BLaER1 (cell line): ENCODE results near the gene LY9.

Source experiments
- H3K27ac ChIP-seq: shearing (Covaris generic); formaldehyde crosslinking; 2 replicates; pipeline ENCODE4 v1.8.1; 2022
- H3K27me3 ChIP-seq: shearing (Covaris generic); formaldehyde crosslinking; 2 replicates; pipeline ENCODE4 v1.8.1; 2022
- H3K36me3 ChIP-seq: shearing (Covaris generic); formaldehyde crosslinking; 2 replicates; pipeline ENCODE4 v1.8.1; 2022
- H3K4me1 ChIP-seq: shearing (Covaris generic); formaldehyde crosslinking; 2 replicates; pipeline ENCODE4 v1.8.1; 2022
- H3K4me2 ChIP-seq: shearing (Covaris generic); formaldehyde crosslinking; 2 replicates; pipeline ENCODE4 v1.8.1; 2022
- H3K4me3 ChIP-seq: shearing (Covaris generic); formaldehyde crosslinking; 2 replicates; pipeline ENCODE4 v1.8.1; 2022
- H3K9ac ChIP-seq: shearing (Covaris generic); formaldehyde crosslinking; 2 replicates; pipeline ENCODE4 v1.8.1; 2022
- H3K9me3 ChIP-seq: shearing (Covaris generic); formaldehyde crosslinking; 2 replicates; pipeline ENCODE4 v1.8.1; 2022
- H4K20me1 ChIP-seq: shearing (Covaris generic); formaldehyde crosslinking; 2 replicates; pipeline ENCODE4 v1.8.1; 2022
- Cebpa-rat ChIP-seq: shearing (Covaris generic); IDR thresholded peaks from 2 replicates; pipeline ENCODE4 v1.8.1; 2022

The LY9 gene

GRCh38 chr1:160801836-160802580 lies 6.0 kb downstream of the LY9 start:
- Histone ChIP-seq H3K4me2 (no peak overlapping the region), H3K36me3 (peaks cover 15% of the 10 kb centered on the region), H3K4me3 (no peak overlapping the region), H3K9ac (no peak overlapping the region), H3K4me1 (peaks cover 48% of the 10 kb centered on the region), H4K20me1 (no peaks in the 10 kb centered on the region), H3K9me3 (peaks cover 40% of the 10 kb centered on the region), H3K27me3 (no peaks in the 10 kb centered on the region), H3K27ac (no peak overlapping the region)
- TF ChIP-seq Cebpa-rat = no peak

- Histone ChIP-seq H3K9me3 (peaks cover 56% of the 10 kb centered on the region), H4K20me1 (no peaks in the 10 kb centered on the region), H3K4me2 (no peak overlapping the region), H3K4me1 (peaks cover 6% of the 10 kb centered on the region), H3K27me3 (no peaks in the 10 kb centered on the region), H3K27ac (no peak overlapping the region), H3K36me3 (peaks cover 32% of the 10 kb centered on the region), H3K9ac (no peak overlapping the region), H3K4me3 (no peak overlapping the region)
- TF ChIP-seq Cebpa-rat = no peak
Observed at GRCh38 chr1:160806109-160806665, 10.2 kb downstream of the LY9 start.

- no peak overlapping the region for H3K4me3 ChIP-seq
- no peaks in the 10 kb centered on the region for H4K20me1 ChIP-seq
- H3K27ac ChIP-seq = no peak overlapping the region
- peaks cover 30% of the 10 kb centered on the region for H3K36me3 ChIP-seq
- no peak overlapping the region for H3K4me2 ChIP-seq
- peaks cover under 1% of the 10 kb centered on the region; the same call in 1 of the 2 replicates for H3K4me1 ChIP-seq
- TF ChIP-seq Cebpa-rat = no peak
- peaks cover 54% of the 10 kb centered on the region for H3K9me3 ChIP-seq
- no peak overlapping the region for H3K9ac ChIP-seq
- H3K27me3 ChIP-seq = no peaks in the 10 kb centered on the region
Observed at GRCh38 chr1:160806784-160807183, 10.8 kb downstream of the LY9 start.

- H3K9me3 ChIP-seq = peaks cover 49% of the 10 kb centered on the region
- no peaks in the 10 kb centered on the region for H3K27me3 ChIP-seq
- no peak for TF ChIP-seq Cebpa-rat
- H4K20me1 ChIP-seq = no peaks in the 10 kb centered on the region
- H3K4me3 ChIP-seq = peak overlapping the region; percentile 12; the same call in 1 of the 2 replicates
- no peaks in the 10 kb centered on the region for H3K4me1 ChIP-seq
- no peak overlapping the region for H3K4me2 ChIP-seq
- H3K9ac ChIP-seq = no peak overlapping the region
- no peak overlapping the region for H3K27ac ChIP-seq
- H3K36me3 ChIP-seq = peaks cover 25% of the 10 kb centered on the region
Observed at GRCh38 chr1:160807247-160807646, 11.3 kb downstream of the LY9 start.

GRCh38 chr1:160807738-160808137 lies 11.8 kb downstream of the LY9 start:
- H3K27me3 ChIP-seq = no peaks in the 10 kb centered on the region
- peak overlapping the region; percentile 12; the same call in 1 of the 2 replicates for H3K4me3 ChIP-seq
- no peak for TF ChIP-seq Cebpa-rat
- no peaks in the 10 kb centered on the region for H4K20me1 ChIP-seq
- H3K9me3 ChIP-seq = peaks cover 46% of the 10 kb centered on the region
- H3K4me2 ChIP-seq = no peak overlapping the region
- no peaks in the 10 kb centered on the region for H3K4me1 ChIP-seq
- H3K27ac ChIP-seq = no peak overlapping the region
- H3K36me3 ChIP-seq = peaks cover 20% of the 10 kb centered on the region
- H3K9ac ChIP-seq = no peak overlapping the region

- Histone ChIP-seq H3K4me3 (no peak overlapping the region), H3K4me2 (no peak overlapping the region), H4K20me1 (no peaks in the 10 kb centered on the region), H3K9me3 (peaks cover 46% of the 10 kb centered on the region), H3K27me3 (no peaks in the 10 kb centered on the region), H3K4me1 (no peaks in the 10 kb centered on the region), H3K27ac (no peak overlapping the region), H3K36me3 (peaks cover 21% of the 10 kb centered on the region), H3K9ac (no peak overlapping the region)
- no peak for TF ChIP-seq Cebpa-rat
Observed at GRCh38 chr1:160808289-160808688, 12.3 kb downstream of the LY9 start.

- Histone ChIP-seq H4K20me1 (no peaks in the 10 kb centered on the region), H3K27me3 (no peaks in the 10 kb centered on the region), H3K4me2 (no peak overlapping the region), H3K4me3 (no peak overlapping the region), H3K36me3 (peaks cover 43% of the 10 kb centered on the region), H3K4me1 (no peaks in the 10 kb centered on the region), H3K27ac (no peak overlapping the region), H3K9ac (no peak overlapping the region), H3K9me3 (peaks cover 30% of the 10 kb centered on the region)
- TF ChIP-seq Cebpa-rat = no peak
Observed at GRCh38 chr1:160810486-160810885, 14.5 kb downstream of the LY9 start.

- Histone ChIP-seq H3K4me2 (no peak overlapping the region), H3K9me3 (peaks cover 25% of the 10 kb centered on the region), H3K9ac (no peak overlapping the region), H4K20me1 (no peaks in the 10 kb centered on the region), H3K4me1 (no peaks in the 10 kb centered on the region), H3K27ac (no peak overlapping the region), H3K36me3 (peaks cover 49% of the 10 kb centered on the region), H3K27me3 (no peaks in the 10 kb centered on the region), H3K4me3 (no peak overlapping the region)
- TF ChIP-seq Cebpa-rat = no peak
Observed at GRCh38 chr1:160811147-160811546, 15.2 kb downstream of the LY9 start.

GRCh38 chr1:160813215-160813614 lies 17.2 kb downstream of the LY9 start:
- Histone ChIP-seq H3K4me1 (no peaks in the 10 kb centered on the region), H3K27ac (no peak overlapping the region), H3K27me3 (no peaks in the 10 kb centered on the region), H3K36me3 (peaks cover 43% of the 10 kb centered on the region), H3K9me3 (peaks cover 4% of the 10 kb centered on the region), H3K4me3 (no peak overlapping the region), H3K4me2 (no peak overlapping the region), H3K9ac (no peak overlapping the region), H4K20me1 (no peaks in the 10 kb centered on the region)
- no peak for TF ChIP-seq Cebpa-rat

- no peak for TF ChIP-seq Cebpa-rat
- no peak overlapping the region for H3K27ac ChIP-seq
- H3K4me1 ChIP-seq = no peaks in the 10 kb centered on the region
- no peak overlapping the region for H3K4me2 ChIP-seq
- H3K9me3 ChIP-seq = no peaks in the 10 kb centered on the region
- peaks cover 41% of the 10 kb centered on the region for H3K36me3 ChIP-seq
- no peaks in the 10 kb centered on the region for H3K27me3 ChIP-seq
- no peak overlapping the region for H3K4me3 ChIP-seq
- no peak overlapping the region for H3K9ac ChIP-seq
- H4K20me1 ChIP-seq = no peaks in the 10 kb centered on the region
Observed at GRCh38 chr1:160814316-160814715, 18.3 kb downstream of the LY9 start.
